Measurements from ENCODE around the gene CEMIP. TPM values are rescaled to one million over a fixed set of nuclear protein-coding genes. Genes with fewer than 3 reads are reported as not detected.

Gene CEMIP
- total and polyA plus RNA-seq, 2 of the 13 experiments (the other 11 are each of a cell fraction or from before 2014, with no cell fraction given): 4.3 to 28.5 TPM

DNA sequence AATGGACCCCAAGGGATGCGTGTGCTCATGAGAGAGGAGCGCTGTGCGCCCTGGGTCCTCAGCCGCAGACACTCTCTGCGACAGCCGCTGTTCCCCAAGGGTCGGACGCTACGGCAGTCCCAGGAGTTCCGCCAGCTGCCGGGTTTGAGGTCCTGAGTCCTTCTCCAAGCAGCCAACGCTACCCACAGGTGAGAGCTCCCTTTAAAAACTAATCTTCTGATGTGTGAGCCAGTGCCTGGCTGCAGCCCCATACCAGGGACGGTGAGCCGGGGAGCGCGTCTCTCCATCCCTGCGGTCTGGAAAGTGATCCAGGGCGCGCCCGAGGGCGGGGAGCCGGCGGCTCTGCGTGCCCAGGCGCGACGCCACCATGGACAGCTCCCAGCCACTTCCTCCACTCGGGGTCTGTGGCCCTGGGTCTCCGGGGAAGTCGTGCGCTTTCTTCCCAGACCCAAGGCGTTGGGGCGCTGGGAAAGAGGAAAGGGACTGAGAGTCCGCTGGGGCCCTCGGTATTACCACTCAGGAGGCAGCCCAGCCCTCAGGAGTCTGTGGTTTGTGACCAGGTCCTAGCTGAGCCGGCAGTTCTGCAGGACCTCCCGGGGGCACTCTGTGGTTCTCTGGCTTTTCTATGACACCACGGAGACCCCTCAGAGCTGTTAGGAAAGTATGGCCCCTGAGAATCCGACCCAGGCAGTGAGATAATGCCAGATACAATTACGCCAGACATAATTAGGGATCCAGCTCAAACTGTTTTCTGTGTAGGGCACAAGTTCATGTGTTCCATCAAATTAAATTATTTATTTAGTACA, 1.4 kb downstream of the CEMIP start (continued):
- TF ChIP-seq, protein P1, sequence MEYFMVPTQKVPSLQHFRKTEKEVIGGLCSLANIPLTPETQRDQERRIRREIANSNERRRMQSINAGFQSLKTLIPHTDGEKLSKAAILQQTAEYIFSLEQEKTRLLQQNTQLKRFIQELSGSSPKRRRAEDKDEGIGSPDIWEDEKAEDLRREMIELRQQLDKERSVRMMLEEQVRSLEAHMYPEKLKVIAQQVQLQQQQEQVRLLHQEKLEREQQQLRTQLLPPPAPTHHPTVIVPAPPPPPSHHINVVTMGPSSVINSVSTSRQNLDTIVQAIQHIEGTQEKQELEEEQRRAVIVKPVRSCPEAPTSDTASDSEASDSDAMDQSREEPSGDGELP (IDR thresholded peaks at IDR 0.05; ENCODE audit: borderline replicate concordance, low read depth): no peak
- TF ChIP-seq, protein P2, sequence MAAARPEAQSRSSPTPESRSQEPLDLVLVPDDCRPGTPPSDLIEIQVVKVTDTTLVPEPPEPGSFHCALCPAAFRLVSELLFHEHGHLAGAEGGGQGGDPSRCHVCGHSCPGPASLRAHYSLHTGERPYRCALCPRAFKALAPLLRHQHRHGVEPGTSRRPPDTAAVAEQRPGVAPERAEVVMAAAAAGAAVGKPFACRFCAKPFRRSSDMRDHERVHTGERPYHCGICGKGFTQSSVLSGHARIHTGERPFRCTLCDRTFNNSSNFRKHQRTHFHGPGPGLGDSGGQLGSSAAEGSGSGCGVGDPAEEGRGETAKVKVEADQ (CRISPR knock-in tag; IDR thresholded peaks at IDR 0.05; ENCODE audit: borderline replicate concordance): 0 out of 2 replicates have a peak, but pooled peaks have one; percentile 65
- TF ChIP-seq MEIS2 (CRISPR knock-in tag; IDR thresholded peaks at IDR 0.05): peak; percentile 95
- no peak for TF ChIP-seq ZNF674 (CRISPR knock-in tag; IDR thresholded peaks at IDR 0.05; ENCODE audit: low read depth)
- no peak for TF ChIP-seq BHLHE40 (IDR thresholded peaks at IDR 0.05; ENCODE audit: low read length)
- no peak for TF ChIP-seq ZBTB42 (CRISPR knock-in tag; IDR thresholded peaks at IDR 0.05)
- no peak for TF ChIP-seq MAZ (IDR thresholded peaks at IDR 0.05; ENCODE audit: borderline replicate concordance, low read depth, low read length)
- peak; percentile 69 for TF ChIP-seq MAZ (CRISPR knock-in tag; IDR thresholded peaks at IDR 0.05; ENCODE audit: low read depth)
- peak; percentile 54; the same call in 1 of the 2 replicates for TF ChIP-seq NFE2L1 (CRISPR knock-in tag; IDR thresholded peaks at IDR 0.05; ENCODE audit: borderline replicate concordance)
- peak; percentile 80; the same call in 1 of the 2 replicates for TF ChIP-seq ZNF431 (CRISPR knock-in tag; IDR thresholded peaks at IDR 0.05; ENCODE audit: borderline replicate concordance, low read depth)
- peak; percentile 57; the same call in 1 of the 2 replicates for TF ChIP-seq ZSCAN25 (CRISPR knock-in tag; IDR thresholded peaks at IDR 0.05)
- 0 out of 2 replicates have a peak, but pooled peaks have one; percentile 9 for TF ChIP-seq NFIB (CRISPR knock-in tag; IDR thresholded peaks at IDR 0.05; ENCODE audit: borderline replicate concordance)
- peak; percentile 53 for TF ChIP-seq RAD21 (CRISPR knock-in tag; IDR thresholded peaks at IDR 0.05)
- 0 out of 2 replicates have a peak, but pooled peaks have one; percentile 87 for TF ChIP-seq THYN1 (CRISPR knock-in tag; IDR thresholded peaks at IDR 0.05; ENCODE audit: borderline replicate concordance, low read depth)
- TF ChIP-seq, protein P3, sequence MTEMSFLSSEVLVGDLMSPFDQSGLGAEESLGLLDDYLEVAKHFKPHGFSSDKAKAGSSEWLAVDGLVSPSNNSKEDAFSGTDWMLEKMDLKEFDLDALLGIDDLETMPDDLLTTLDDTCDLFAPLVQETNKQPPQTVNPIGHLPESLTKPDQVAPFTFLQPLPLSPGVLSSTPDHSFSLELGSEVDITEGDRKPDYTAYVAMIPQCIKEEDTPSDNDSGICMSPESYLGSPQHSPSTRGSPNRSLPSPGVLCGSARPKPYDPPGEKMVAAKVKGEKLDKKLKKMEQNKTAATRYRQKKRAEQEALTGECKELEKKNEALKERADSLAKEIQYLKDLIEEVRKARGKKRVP (CRISPR knock-in tag; IDR thresholded peaks at IDR 0.05): 0 out of 4 replicates have a peak, but pooled peaks of 1 of the 2 experiments have one; percentile 38
- TF ChIP-seq SP140L (CRISPR knock-in tag; IDR thresholded peaks at IDR 0.05; ENCODE audit: borderline replicate concordance): peak; percentile 77; the same call in 1 of the 2 replicates
- TF ChIP-seq NFKBIZ (CRISPR knock-in tag; IDR thresholded peaks at IDR 0.05): peak; percentile 89; the same call in 1 of the 2 replicates
- TF ChIP-seq ZSCAN22 (CRISPR knock-in tag; IDR thresholded peaks at IDR 0.05): no peak
- 0 out of 2 replicates have a peak, but pooled peaks have one; percentile 81 for TF ChIP-seq ZNF660 (CRISPR knock-in tag; IDR thresholded peaks at IDR 0.05; ENCODE audit: borderline replicate concordance, low read depth)
- peak; percentile 63; the same call in 1 of the 2 replicates for TF ChIP-seq ZC3H13 (CRISPR knock-in tag; IDR thresholded peaks at IDR 0.05)
- peak; percentile 90 for TF ChIP-seq ZNF343 (CRISPR knock-in tag; IDR thresholded peaks at IDR 0.05)
- TF ChIP-seq HDAC1 (CRISPR knock-in tag; IDR thresholded peaks at IDR 0.05): peak; percentile 89
- TF ChIP-seq NR2F1 (CRISPR knock-in tag; IDR thresholded peaks at IDR 0.05): 0 out of 4 replicates have a peak, but pooled peaks of 1 of the 2 experiments have one; percentile 23
- TF ChIP-seq JDP2 (CRISPR knock-in tag; IDR thresholded peaks at IDR 0.05; ENCODE audit: borderline replicate concordance): no peak; the same call in 1 of the 2 replicates
- 0 out of 2 replicates have a peak, but pooled peaks have one; percentile 32 for TF ChIP-seq REL (CRISPR knock-in tag; conservative IDR thresholded peaks at IDR 0.05)
- TF ChIP-seq ZNF274 (CRISPR knock-in tag; IDR thresholded peaks at IDR 0.05): peak; percentile 90; the same call in 1 of the 2 replicates
